ENCODE results near the gene NRXN3.

NRXN3 gene

GRCh38 chr14:79511146-79511545, 1341.0 kb downstream of the NRXN3 start:
- no peak overlapping the region for H3K4me3 ChIP-seq (ENCODE audit: low read depth, low read length)
- TF ChIP-seq CTCF (IDR thresholded peaks at IDR 0.05; ENCODE audit: insufficient read depth, low read depth, low read length, missing control alignments): no peak
- DNase-seq (ENCODE audit: low read depth): no peak

GRCh38 chr14:79513446-79513845, 1343.3 kb downstream of the NRXN3 start:
- no peak for DNase-seq (ENCODE audit: low read depth)
- no peak for TF ChIP-seq CTCF (IDR thresholded peaks at IDR 0.05; ENCODE audit: insufficient read depth, low read depth, low read length, missing control alignments)
- H3K4me3 ChIP-seq (ENCODE audit: low read depth, low read length): no peak overlapping the region

GRCh38 chr14:79514700-79515099, 1344.5 kb downstream of the NRXN3 start:
- no peak for TF ChIP-seq CTCF (IDR thresholded peaks at IDR 0.05; ENCODE audit: insufficient read depth, low read depth, low read length, missing control alignments)
- no peak overlapping the region for H3K4me3 ChIP-seq (ENCODE audit: low read depth, low read length)
- no peak for DNase-seq (ENCODE audit: low read depth)

- no peak overlapping the region for H3K4me3 ChIP-seq (ENCODE audit: low read depth, low read length)
- no peak for TF ChIP-seq CTCF (IDR thresholded peaks at IDR 0.05; ENCODE audit: insufficient read depth, low read depth, low read length, missing control alignments)
- DNase-seq (ENCODE audit: low read depth): no peak
Measured at GRCh38 chr14:79515158-79515557, 1345.0 kb downstream of the NRXN3 start.

GRCh38 chr14:79516009-79516408, 1345.8 kb downstream of the NRXN3 start:
- no peak overlapping the region for H3K4me3 ChIP-seq (ENCODE audit: low read depth, low read length)
- DNase-seq (ENCODE audit: low read depth): no peak
- TF ChIP-seq CTCF (IDR thresholded peaks at IDR 0.05; ENCODE audit: insufficient read depth, low read depth, low read length, missing control alignments): no peak

GRCh38 chr14:79525416-79525815, 1355.2 kb downstream of the NRXN3 start:
- no peak for TF ChIP-seq CTCF (IDR thresholded peaks at IDR 0.05; ENCODE audit: insufficient read depth, low read depth, low read length, missing control alignments)
- DNase-seq (ENCODE audit: low read depth): no peak
- H3K4me3 ChIP-seq (ENCODE audit: low read depth, low read length): no peak overlapping the region

GRCh38 chr14:79528828-79529416, 1358.7 kb downstream of the NRXN3 start:
- no peak for TF ChIP-seq CTCF (IDR thresholded peaks at IDR 0.05; ENCODE audit: insufficient read depth, low read depth, low read length, missing control alignments)
- no peak overlapping the region for H3K4me3 ChIP-seq (ENCODE audit: low read depth, low read length)
- no peak for DNase-seq (ENCODE audit: low read depth)
